GM19372 (cell line): Measurements from ENCODE around the gene KLK6.

ENCODE experiments used
- ATAC-seq: cut with Tn5 transposase; IDR thresholded peaks from one replicate; pipeline ENCODE4 v1.9.1; 2021; ENCODE audit warnings: mild to moderate bottlenecking, low read depth, moderate library complexity; ENCODE audit not compliant: unreplicated experiment

KLK6 gene

GRCh38 chr19:50959731-50960500 is 9.5 kb downstream of the KLK6 start:
- no peak for ATAC-seq

GRCh38 chr19:50957587-50957986 is 11.8 kb downstream of the KLK6 start:
- no peak for ATAC-seq

DNA sequence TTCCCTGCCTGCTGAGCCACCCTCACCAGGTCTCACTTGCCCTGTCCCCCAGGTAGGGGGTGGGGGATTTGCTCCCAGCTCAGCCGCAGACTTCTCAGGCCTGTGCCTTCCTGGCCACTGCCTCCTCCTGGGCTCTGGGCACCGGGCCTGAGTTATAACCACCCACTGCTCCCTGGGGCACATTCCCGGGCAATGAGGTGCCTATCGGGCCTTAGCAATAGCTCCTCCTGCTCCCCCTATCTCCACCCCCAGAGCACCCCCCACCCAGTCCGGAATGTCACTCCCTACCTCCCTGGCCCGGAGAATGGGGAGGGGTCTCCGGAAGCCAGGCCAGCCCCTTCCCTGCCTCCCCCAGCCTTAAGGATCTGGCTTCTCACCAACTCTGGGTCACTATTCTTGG is 16.5 kb downstream of the KLK6 start, which contains the start of gene KLK5:
Gene KLK5, minus strand, starts transcription at position 129 of the 400 bp plus-strand sequence. CDS start 381 bp downstream, outside the sequence.
- ATAC-seq, result no peak

DNA sequence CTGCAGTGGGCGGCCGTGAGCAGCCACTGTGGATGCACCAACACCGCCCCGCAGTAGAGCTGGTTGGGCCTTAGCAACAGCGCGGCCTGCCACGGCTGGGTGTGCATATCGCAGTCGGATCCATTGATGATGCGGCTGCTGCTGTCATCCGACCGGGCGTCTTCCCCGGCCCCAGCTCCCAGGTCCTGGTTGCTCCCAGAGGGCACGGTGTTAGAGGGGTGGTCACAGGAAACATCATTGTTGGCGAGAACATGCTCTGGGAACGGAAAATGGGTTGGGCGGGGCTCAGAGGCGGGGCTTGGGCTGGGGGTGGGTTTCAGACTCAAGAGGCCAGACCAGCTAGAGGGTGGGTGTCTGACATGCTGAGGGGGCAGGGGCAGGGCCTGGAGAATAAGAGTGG is 19.5 kb downstream of the KLK6 start:
- ATAC-seq, result no peak

GRCh38 chr19:50947123-50947522 is 22.3 kb downstream of the KLK6 start:
- no peak for ATAC-seq

DNA sequence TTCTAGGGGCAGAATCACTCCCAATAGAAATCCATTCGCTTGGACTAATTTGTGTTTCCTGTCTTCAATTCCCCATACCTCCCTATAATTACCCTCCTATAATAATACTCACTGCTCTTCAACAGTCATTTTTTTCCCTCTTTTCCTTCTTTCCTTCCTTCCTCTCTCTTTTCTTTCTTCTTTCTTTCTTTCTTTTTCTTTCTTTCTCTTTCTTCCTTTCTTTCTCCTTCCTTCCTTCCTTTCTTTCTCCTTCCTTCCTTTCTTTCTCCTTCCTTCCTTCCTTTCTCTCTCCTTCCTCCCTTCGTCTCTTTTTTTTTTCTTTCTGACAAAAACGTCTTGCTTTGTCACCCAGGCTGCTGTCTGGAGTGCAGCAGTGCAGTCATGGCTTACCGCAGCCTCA is 24.6 kb downstream of the KLK6 start:
- ATAC-seq, result no peak

- no peak for ATAC-seq
Measured at GRCh38 chr19:50943074-50943828, 26.1 kb downstream of the KLK6 start.

GRCh38 chr19:50939596-50939995 is 29.8 kb downstream of the KLK6 start:
- ATAC-seq, result no peak

- ATAC-seq, result no peak
Measured at GRCh38 chr19:50933640-50934039, 35.8 kb downstream of the KLK6 start.

GRCh38 chr19:50932690-50933083 is 36.7 kb downstream of the KLK6 start:
- ATAC-seq, result no peak

DNA sequence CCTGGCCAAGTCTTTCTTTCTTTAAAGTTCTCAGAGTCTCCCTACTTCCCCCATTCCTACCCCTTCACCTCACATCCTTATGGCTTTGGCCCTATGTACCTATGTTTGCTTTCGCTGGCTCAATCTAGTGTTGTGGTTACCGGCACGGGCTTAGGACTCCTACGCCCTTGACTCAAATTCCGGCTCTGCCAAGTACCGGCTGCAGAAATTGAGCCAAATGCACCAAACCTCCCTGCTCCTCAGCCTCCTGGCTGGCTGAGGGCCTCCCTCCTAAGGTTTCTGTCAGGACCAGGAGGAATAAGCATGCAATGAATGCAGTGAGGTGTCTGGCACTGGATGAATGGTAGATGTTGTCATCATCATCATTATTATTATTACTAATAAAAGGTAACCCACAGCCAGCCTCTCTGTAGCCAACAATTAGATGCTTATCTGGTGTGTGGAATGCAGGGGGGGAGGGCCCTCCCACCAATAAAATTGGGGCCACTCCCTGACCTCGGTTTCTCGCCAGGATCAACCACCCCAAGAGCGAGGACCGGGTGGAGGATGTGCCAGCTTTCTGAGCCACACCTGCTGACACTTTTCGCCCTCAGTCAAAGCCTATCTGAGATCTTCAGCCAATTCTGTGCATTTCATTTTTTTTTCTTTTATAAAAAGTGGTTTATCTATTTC is 37.2 kb downstream of the KLK6 start:
- ATAC-seq, result no peak

DNA sequence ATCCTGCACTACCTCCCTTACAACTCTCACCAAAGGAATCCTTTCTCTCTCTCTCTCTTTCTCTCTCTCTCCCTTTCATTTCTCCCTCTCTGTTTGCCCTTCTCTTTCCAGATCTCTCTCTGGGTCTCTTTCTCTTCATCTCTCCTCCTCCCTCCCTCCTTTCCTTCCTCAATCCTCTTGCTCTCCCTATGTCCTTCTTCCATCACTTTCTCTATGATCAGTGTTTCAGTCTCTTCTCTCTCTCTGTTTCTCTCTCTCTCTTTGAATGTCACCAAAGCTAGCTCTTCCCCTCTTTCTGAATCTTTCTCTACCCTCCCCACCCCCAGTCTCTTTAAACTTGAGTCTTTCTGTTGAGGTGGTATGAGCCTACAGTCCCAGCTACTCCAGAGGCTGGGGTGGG is 38.4 kb downstream of the KLK6 start:
- no peak for ATAC-seq

DNA sequence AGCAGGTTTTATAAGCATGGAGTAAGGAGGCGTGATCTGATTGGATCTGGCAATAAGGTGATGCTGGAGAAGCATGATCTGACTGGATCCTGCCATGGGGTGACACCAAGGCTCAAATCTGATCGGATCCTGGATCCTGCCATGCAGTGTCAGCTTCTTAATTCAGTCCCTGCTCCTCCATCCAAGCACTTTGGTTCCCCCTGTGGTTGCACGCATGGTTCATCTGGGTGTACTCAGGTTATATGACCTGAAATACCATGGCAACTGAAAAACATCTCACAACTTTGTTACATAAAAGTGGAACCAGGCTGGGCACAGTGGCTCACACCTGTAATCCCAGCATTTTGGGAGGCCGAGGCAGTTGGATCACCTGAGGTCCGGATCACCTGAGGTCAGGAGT is 40.6 kb downstream of the KLK6 start:
- no peak for ATAC-seq

GRCh38 chr19:50926144-50926543 is 43.2 kb downstream of the KLK6 start:
- ATAC-seq, result no peak

DNA sequence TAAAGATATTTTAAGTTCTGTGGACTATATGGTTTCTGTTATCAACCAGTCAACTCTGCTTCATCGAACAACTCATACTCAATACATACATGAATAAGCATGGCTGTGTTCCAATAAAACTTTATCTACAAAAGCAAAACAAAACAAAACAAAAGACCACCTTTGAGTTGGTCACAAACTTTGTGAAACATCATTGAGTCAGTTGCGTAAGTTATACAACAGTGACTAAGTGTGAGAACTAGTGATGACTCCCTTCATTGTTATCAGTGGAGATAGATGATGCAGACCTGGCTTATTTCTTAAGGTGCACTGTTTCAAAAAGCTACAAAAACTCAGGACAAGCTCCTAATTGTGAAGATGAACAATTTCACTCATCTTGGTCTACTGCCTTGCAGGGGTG is 43.7 kb downstream of the KLK6 start:
- no peak for ATAC-seq

DNA sequence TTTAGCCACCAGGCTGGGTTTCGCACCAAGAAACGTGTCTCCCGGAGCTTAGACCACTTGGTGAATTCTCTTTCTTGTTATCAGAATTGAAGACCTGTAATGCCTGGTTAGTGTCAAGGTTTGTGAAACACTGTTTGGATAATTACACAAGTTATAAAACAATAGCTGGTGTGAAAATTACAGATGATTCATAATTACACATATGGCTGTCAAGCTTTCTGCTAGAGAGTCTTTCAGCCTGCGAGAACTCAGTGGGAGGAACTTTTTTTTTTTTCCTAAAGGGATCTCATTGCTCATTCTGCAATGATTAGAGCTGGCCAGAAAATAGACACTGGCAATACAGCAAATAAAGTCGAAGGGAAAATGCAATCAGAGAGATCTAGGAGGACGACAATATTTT is 44.8 kb downstream of the KLK6 start:
- no peak for ATAC-seq

DNA sequence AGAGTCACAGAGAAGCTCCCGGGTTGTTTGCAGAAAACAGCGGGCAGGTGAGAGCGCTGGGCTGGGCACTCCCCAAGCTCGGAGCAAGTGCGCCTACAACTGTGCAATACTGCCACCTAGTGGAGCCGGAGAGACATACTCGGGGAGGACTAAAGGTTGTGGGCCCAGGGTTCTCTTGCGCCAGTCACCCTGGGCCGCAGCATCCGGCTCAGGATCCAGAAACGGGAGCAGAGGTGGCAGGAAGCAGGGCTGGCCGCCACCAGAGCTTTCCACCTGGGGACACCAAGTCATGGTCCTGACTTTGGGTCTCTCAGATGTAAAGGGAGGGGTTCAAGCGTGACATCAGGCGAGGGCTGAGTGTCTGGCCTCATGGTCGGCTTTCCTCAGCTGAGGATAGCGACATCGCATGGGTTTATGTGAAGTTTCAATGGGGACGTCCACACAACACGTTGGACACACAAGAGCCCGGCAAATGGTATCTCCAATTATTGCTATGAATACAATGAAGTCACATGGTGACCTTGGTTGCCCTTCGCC is 47.0 kb downstream of the KLK6 start:
- ATAC-seq, result no peak

- no peak for ATAC-seq
Measured at GRCh38 chr19:50921426-50922316, 47.7 kb downstream of the KLK6 start.

DNA sequence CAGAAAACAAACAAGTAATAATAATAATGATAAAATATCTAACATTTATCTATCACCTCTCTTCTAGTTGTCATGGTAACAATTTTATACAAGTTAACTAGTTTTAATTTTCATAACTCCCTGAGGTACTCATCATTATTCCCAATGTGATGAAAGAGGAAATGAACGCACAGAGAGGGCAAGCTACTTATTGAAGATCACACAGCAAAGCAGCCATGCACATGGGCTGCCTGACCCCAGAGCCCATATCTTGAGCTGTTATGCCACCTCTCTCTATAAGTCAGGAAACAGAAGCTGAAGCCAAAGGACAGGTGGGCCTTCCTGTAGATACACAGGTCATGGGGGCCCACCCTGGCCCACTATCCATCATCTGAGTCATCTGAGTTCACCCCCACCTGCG is 53.3 kb downstream of the KLK6 start:
- no peak for ATAC-seq
